H1 (cell line): ENCODE measurements around the gene ARL5C. TPM values are rescaled to one million over a fixed set of nuclear protein-coding genes. Genes with fewer than 3 reads are reported as not detected.
A peak's percentile ranks its signal among the peaks of the same experiment; 100 is the strongest.

Experiments used
- CTCF ChIA-PET: fragments of 300-600 bp; sonication (Branson Sonifier 250); formaldehyde crosslinking; loops from one replicate; lab custom pipeline; 2021; ENCODE audit not compliant: partially characterized antibody; lab: Charles Lee
- POLR2A ChIA-PET: fragments of 300-600 bp; sonication (Branson Sonifier 250); formaldehyde crosslinking; loops from one replicate; lab custom pipeline; 2021; ENCODE audit warnings: inconsistent platforms; ENCODE audit not compliant: partially characterized antibody; lab: Charles Lee
- DNase-seq, 2 experiments: peaks; one replicate each; pipeline versions ENCODE4 v3.0.0 to v3.0.0-alpha.2; 2010 to 2022; ENCODE audit warnings: low spot score in 2 of 2, low read depth in 1 of 2, mixed read lengths in 1 of 2
- FAIRE-seq: peaks from 2 replicates; lab custom pipeline; 2011; peaks lifted over from hg19 to GRCh38; lab: Jason Lieb, UNC
- H2AFZ ChIP-seq: 2 replicates; pipeline ENCODE4 v1.8.1; 2012; ENCODE audit warnings: low read length, inconsistent platforms
- H2AK5ac ChIP-seq: 2 replicates; pipeline ENCODE4 v1.6.1; 2013; ENCODE audit warnings: low read depth, low read length
- H2BK120ac ChIP-seq: replicated peaks from 2 replicates; pipeline ENCODE3; 2013; ENCODE audit warnings: low read depth, low read length, inconsistent platforms
- H2BK12ac ChIP-seq: 2 replicates; pipeline ENCODE4 v1.6.1; 2013; ENCODE audit warnings: low read depth, low read length
- H2BK15ac ChIP-seq: 2 replicates; pipeline ENCODE4 v1.6.1; 2013; ENCODE audit warnings: low read length
- H2BK20ac ChIP-seq: 2 replicates; pipeline ENCODE4 v1.6.1; 2013; ENCODE audit warnings: low read length
- H2BK5ac ChIP-seq: 2 replicates; pipeline ENCODE4 v1.6.1; 2013; ENCODE audit warnings: low read depth, low read length
- H3K14ac ChIP-seq: 2 replicates; pipeline ENCODE4 v1.6.1; 2013; ENCODE audit warnings: inconsistent platforms; ENCODE audit not compliant: insufficient read length
- H3K18ac ChIP-seq: 2 replicates; pipeline ENCODE4 v1.6.1; 2013; ENCODE audit warnings: low read length; ENCODE audit errors: extremely low read depth
- H3K23ac ChIP-seq: 2 replicates; pipeline ENCODE4 v1.6.1; 2013; ENCODE audit warnings: inconsistent platforms; ENCODE audit not compliant: insufficient read length
- H3K23me2 ChIP-seq: 2 replicates; pipeline ENCODE4 v1.6.1; 2013; ENCODE audit warnings: low read depth, low read length
- H3K27ac ChIP-seq: 2 replicates; pipeline ENCODE4 v1.6.1; 2011; ENCODE audit warnings: low read depth, low read length, inconsistent platforms
- H3K27me3 ChIP-seq, 4 experiments: replicated peaks in 1 of 4; 1 replicate in 1 of 4; 2 replicates in 3 of 4; pipeline versions ENCODE4 v1.6.1 to v1.8.1; 2011 to 2013; ENCODE audit warnings: low read length in 3 of 4, mild to moderate bottlenecking in 3 of 4, inconsistent platforms in 2 of 4, mixed read lengths in 2 of 4, moderate library complexity in 1 of 4; ENCODE audit not compliant: control insufficient read depth in 3 of 4, insufficient read depth in 3 of 4; ENCODE audit errors: extremely low read depth in 1 of 4
- H3K36me3 ChIP-seq, 4 experiments: 2 replicates each; pipeline versions ENCODE4 v1.6.1 to v1.8.1; 2011 to 2013; ENCODE audit warnings: mild to moderate bottlenecking in 4 of 4, low read length in 3 of 4, moderate library complexity in 2 of 4, control low read depth in 1 of 4, inconsistent platforms in 1 of 4; ENCODE audit not compliant: insufficient read depth in 4 of 4, control insufficient read depth in 2 of 4
- H3K4ac ChIP-seq: replicated peaks from 2 replicates; pipeline ENCODE3; 2013; ENCODE audit warnings: low read length, low read depth, mixed read lengths, inconsistent platforms; ENCODE audit not compliant: insufficient read length
- H3K4me1 ChIP-seq, 4 experiments: replicated peaks in 1 of 4; 1 replicate in 1 of 4; 2 replicates in 3 of 4; pipeline versions ENCODE4 v1.6.1 to v1.8.1; 2011 to 2013; ENCODE audit warnings: low read length in 3 of 4, inconsistent platforms in 2 of 4, mixed read lengths in 1 of 4; ENCODE audit not compliant: insufficient read depth in 4 of 4, control insufficient read depth in 3 of 4
- H3K4me2 ChIP-seq, 2 experiments: 2 replicates each; pipeline versions ENCODE4 v1.6.1 to v1.8.1; 2011 to 2013; ENCODE audit warnings: low read depth in 2 of 2, low read length in 2 of 2, control low read depth in 1 of 2, inconsistent platforms in 1 of 2, mild to moderate bottlenecking in 1 of 2; ENCODE audit not compliant: insufficient read depth in 1 of 2
- H3K4me3 ChIP-seq, 4 experiments: fragments of 200-600, 300-600 bp in 1 of 4; sonication (generic), shearing (Covaris generic), sonication (Bioruptor Twin) in 1 of 4; 2 replicates each; pipeline versions ENCODE4 v1.5.1 to v1.8.1; 2011 to 2016; ENCODE audit warnings: low read length in 4 of 4, low read depth in 3 of 4, control low read depth in 2 of 4, inconsistent platforms in 2 of 4, mild to moderate bottlenecking in 2 of 4, mixed read lengths in 1 of 4, moderate library complexity in 1 of 4; ENCODE audit not compliant: insufficient read depth in 2 of 4; ENCODE audit errors: extremely low read depth in 1 of 4
- H3K56ac ChIP-seq: replicated peaks from 2 replicates; pipeline ENCODE3; 2013; ENCODE audit warnings: low read depth, mild to moderate bottlenecking, mixed read lengths, low read length, inconsistent platforms; ENCODE audit not compliant: insufficient read length
- H3K79me1 ChIP-seq: 2 replicates; pipeline ENCODE4 v1.6.1; 2013; ENCODE audit warnings: low read depth, low read length, control low read depth
- H3K79me2 ChIP-seq, 2 experiments: 2 replicates each; pipeline versions ENCODE4 v1.6.1 to v1.8.1; 2012 to 2013; ENCODE audit warnings: low read length in 2 of 2, mild to moderate bottlenecking in 2 of 2, inconsistent platforms in 1 of 2; ENCODE audit not compliant: insufficient read depth in 2 of 2, control insufficient read depth in 1 of 2
- H3K9ac ChIP-seq, 4 experiments: replicated peaks in 1 of 4; 1 replicate in 1 of 4; 2 replicates in 3 of 4; pipeline versions ENCODE4 v1.6.1 to v1.8.1; 2011 to 2013; ENCODE audit warnings: low read depth in 3 of 4, low read length in 3 of 4, control low read depth in 2 of 4, mild to moderate bottlenecking in 2 of 4, moderate library complexity in 2 of 4, inconsistent platforms in 1 of 4; ENCODE audit errors: extremely low read depth in 1 of 4
- H3K9me3 ChIP-seq, 2 experiments: 2 replicates each; pipeline versions ENCODE4 v1.6.1 to v1.8.1; 2012 to 2013; ENCODE audit warnings: mild to moderate bottlenecking in 2 of 2, moderate library complexity in 2 of 2, control low read depth in 1 of 2, inconsistent platforms in 1 of 2, low read depth in 1 of 2, low read length in 1 of 2, mixed read lengths in 1 of 2; ENCODE audit not compliant: insufficient read depth in 2 of 2
- H4K20me1 ChIP-seq, 2 experiments: replicated peaks in 1 of 2; 2 replicates each; pipeline versions ENCODE3 to v1.8.1; 2011 to 2013; ENCODE audit warnings: inconsistent platforms in 2 of 2, low read length in 2 of 2, mild to moderate bottlenecking in 1 of 2; ENCODE audit not compliant: insufficient read depth in 2 of 2, control insufficient read depth in 1 of 2
- H4K5ac ChIP-seq: 2 replicates; pipeline ENCODE4 v1.6.1; 2013; ENCODE audit warnings: low read length, low read depth, mixed read lengths, inconsistent platforms; ENCODE audit not compliant: insufficient read length
- H4K8ac ChIP-seq: 2 replicates; pipeline ENCODE4 v1.8.0; 2013; ENCODE audit warnings: mild to moderate bottlenecking, moderate library complexity, low read length, inconsistent platforms; ENCODE audit not compliant: insufficient read depth; ENCODE audit errors: extremely low read depth
- H4K91ac ChIP-seq: replicated peaks from 2 replicates; pipeline ENCODE3; 2013; ENCODE audit warnings: low read length, mixed read lengths, inconsistent platforms; ENCODE audit not compliant: insufficient read length
- CBX8 ChIP-seq: fragments of 300-800, 300-1000 bp; sonication (generic); IDR thresholded peaks from 2 replicates; pipeline ENCODE4 v1.7.1; 2016; ENCODE audit warnings: low read depth, low read length, borderline replicate concordance
- CREB1 ChIP-seq: IDR thresholded peaks from 2 replicates; pipeline ENCODE4 v1.6.1; 2012; ENCODE audit warnings: inconsistent platforms
- JUND ChIP-seq: IDR thresholded peaks from 2 replicates; pipeline ENCODE4 v1.6.1; 2011; ENCODE audit warnings: mild to moderate bottlenecking, improper control_type of control experiment, low read length
- KDM1A ChIP-seq: fragments of 200-600, 300-600 bp; sonication (generic); IDR thresholded peaks from 2 replicates; pipeline ENCODE4 v1.7.1; 2016; ENCODE audit warnings: mild to moderate bottlenecking, low read length, borderline replicate concordance
- SP4 ChIP-seq: IDR thresholded peaks from 2 replicates; pipeline ENCODE4 v1.6.1; 2012; ENCODE audit warnings: low read length, inconsistent platforms
- TAF7 ChIP-seq: optimal IDR thresholded peaks from 2 replicates; pipeline ENCODE3; 2011; ENCODE audit warnings: low read depth, mild to moderate bottlenecking, inconsistent platforms, low read length, moderate library complexity, borderline replicate concordance
- WGBS, 2 experiments: shearing (Covaris generic) in 1 of 2; methylation state at CpG; one replicate each; pipeline versions ENCODE4 v1.1.6 to v1.1.7; 2013 to 2015; ENCODE audit warnings: low lambda C conversion rate in 2 of 2, mixed read lengths in 2 of 2, inconsistent platforms in 1 of 2, low coverage in 1 of 2, missing lambda C conversion rate in 1 of 2; ENCODE audit not compliant: insufficient replicate concordance in 2 of 2, insufficient coverage in 1 of 2, insufficient read length in 1 of 2; ENCODE audit errors: extremely low coverage in 1 of 2, missing lambda C conversion rate in 1 of 2; 5-methylcytosine and 5-hydroxymethylcytosine counted together
- polyA plus RNA-seq, 7 experiments: library from polyadenylated mRNA; depleted of rRNA in 3 of 7; stranded (reverse) in 5 of 7; unstranded in 2 of 7; fragments of >200 nt in 5 of 7; fragments of 200-250 nt in 2 of 7; gene quantifications; 1 replicate in 5 of 7; 2 replicates in 1 of 7; 4 replicates in 1 of 7; pipeline versions ENCODE4 v1.2.1 to v1.2.3, GENCODE V29; 2011 to 2013; ENCODE audit warnings: missing spikeins in 2 of 7, mixed read lengths in 2 of 7
- total RNA-seq: library from RNA; stranded (reverse); fragmentation: NEBNext Ultra II Directional; extraction: Animal tissue kit (Norgen Biotek cat#: 25700); gene quantifications from 2 replicates; pipeline ENCODE4 v1.2.1, GENCODE V29; 2021

ARL5C gene
- total and polyA plus RNA-seq, 2 of the 8 experiments (the other 6 are each of a cell fraction or from before 2014, with no cell fraction given) = not detected

DNA sequence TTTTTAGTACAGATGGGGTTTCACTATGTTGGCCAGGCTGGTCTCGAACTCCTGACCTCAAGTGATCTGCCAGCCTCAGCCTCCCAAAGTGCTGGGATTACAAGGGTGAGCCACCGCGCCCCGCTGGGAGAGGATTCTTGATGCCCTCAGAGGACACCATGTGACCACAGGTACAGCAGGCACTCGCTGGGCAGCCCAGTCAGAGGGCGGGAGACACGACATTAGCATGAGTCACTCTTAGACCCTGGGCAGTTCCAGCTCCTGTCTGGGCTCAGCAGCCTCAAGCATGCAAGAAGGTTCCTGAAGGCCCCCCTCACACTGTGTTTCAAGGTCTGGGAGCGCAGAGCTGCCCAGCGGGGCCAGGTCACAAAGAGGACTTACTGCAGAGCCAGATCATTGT is 47.9 kb upstream of the ARL5C start:
- no peaks in the 10 kb centered on the region for H4K20me1 ChIP-seq
- WGBS, 2 experiments = 86% methylated on average over 9 of the region's 9 CpGs; no CpG with 5 or more reads in 1 of the 2 experiments

More for the DNA sequence above, 47.9 kb upstream of the ARL5C start:
- Histone ChIP-seq H2AFZ (no peak overlapping the region), H3K18ac (no peak overlapping the region), H3K56ac (no peak overlapping the region), H3K36me3 (no peaks in the 10 kb centered on the region), H2BK20ac (no peak overlapping the region), H4K91ac (no peak overlapping the region), H4K5ac (no peak overlapping the region), H3K9ac (no peak overlapping the region), H3K4me3 (no peak overlapping the region), H2AK5ac (peak overlapping the region; percentile 75; the same call in 1 of the 2 replicates), H3K9me3 (no peaks in the 10 kb centered on the region), H3K79me1 (no peaks in the 10 kb centered on the region)
- FAIRE-seq (no peak), DNase-seq (no peak)
- POLR2A ChIA-PET = interaction anchor here (1.0 to 3.9 kb wide), 6 partner anchors 10 to 37 kb away, joined by 3 to 13 read pairs (median 5); partner anchors contain the start of gene RPL19
- TF ChIP-seq KDM1A (no peak), TAF7 (no peak), CREB1 (no peak), CBX8 (no peak), SP4 (no peak), JUND (no peak)
- TF ChIP-seq, all 59 proteins: peak for 0
- H3K4me1 ChIP-seq = peaks cover 5 to 31% (median 20%) of the 10 kb centered on the region in 4 experiments
- no peak overlapping the region for H3K4me2 ChIP-seq
- H3K14ac ChIP-seq = no peak overlapping the region
- H3K27ac ChIP-seq = no peak overlapping the region
- H2BK120ac ChIP-seq = no peak overlapping the region
- H2BK5ac ChIP-seq = no peak overlapping the region
- peaks cover 0 to 14% (median 8%) of the 10 kb centered on the region in 4 experiments; a peak in 5 of 7 replicates for H3K27me3 ChIP-seq
- no peak overlapping the region for H2BK12ac ChIP-seq
- CTCF ChIA-PET = interaction anchor here (2.2 to 24.1 kb wide), 3 partner anchors 9 to 26 kb away, joined by 8 to 982 read pairs (median 10); partner anchors contain the start of gene STAC2
- no peaks in the 10 kb centered on the region for H3K79me2 ChIP-seq
- H2BK15ac ChIP-seq = no peak overlapping the region
- peaks cover 6% of the 10 kb centered on the region; the same call in 1 of the 2 replicates for H3K23me2 ChIP-seq
- H4K8ac ChIP-seq = no peak overlapping the region; the same call in 1 of the 2 replicates
- H3K23ac ChIP-seq = no peak overlapping the region
- H3K4ac ChIP-seq = no peak overlapping the region
